ENCODE results near the gene DBT. TPM values are rescaled to one million over a fixed set of nuclear protein-coding genes. Genes with fewer than 3 reads are reported as not detected.

The DBT gene
- polyA plus RNA-seq, 1 of the 3 experiments (the other 2 are of a cell fraction) = 2.0 TPM

GRCh38 chr1:100252901-100253300 lies 3.3 kb upstream of the DBT start:
- DNase-seq = no peak
- Histone ChIP-seq H3K4me2 (no peak overlapping the region), H3K9me3 (no peaks in the 10 kb centered on the region), H3K9me2 (no peaks in the 10 kb centered on the region), H3K4me1 (ENCODE audit: control insufficient read depth in 1 of 2, insufficient read depth in 2 of 2, low read depth in 1 of 2, low read length in 1 of 2) (peaks cover 6 to 8% of the 10 kb centered on the region in 2 experiments; a peak in 3 of 4 replicates), H3K4me3 (ENCODE audit: low read depth in 2 of 2, low read length in 1 of 2) (no peak overlapping the region), H4K20me1 (ENCODE audit: insufficient read depth) (no peaks in the 10 kb centered on the region), H2AFZ (ENCODE audit: low read depth) (no peak overlapping the region), H3K79me2 (ENCODE audit: insufficient read depth) (peaks cover 16% of the 10 kb centered on the region; the same call in 1 of the 2 replicates), H3K9ac (no peak overlapping the region), H3F3A (replicated peaks; ENCODE audit: insufficient read depth) (no peaks in the 10 kb centered on the region), H3K27me3 (ENCODE audit: insufficient read depth) (no peaks in the 10 kb centered on the region), H3K27ac (ENCODE audit: low read depth in 2 of 2, low read length in 1 of 2) (no peak overlapping the region), H3K36me3 (replicated peaks in 1 of 2; ENCODE audit: control insufficient read depth in 1 of 2, insufficient read depth in 2 of 2, low read length in 1 of 2) (peaks cover 0 to 2% of the 10 kb centered on the region in 2 experiments)
- no peak for TF ChIP-seq FOXJ3 (CRISPR knock-in tag; IDR thresholded peaks at IDR 0.05)
- TF ChIP-seq POLR2AphosphoS5 (IDR thresholded peaks at IDR 0.05; ENCODE audit: low read depth, low read length) = no peak
- TF ChIP-seq CTCF (IDR thresholded peaks at IDR 0.05) = no peak
- no peak for TF ChIP-seq IRF3 (IDR thresholded peaks at IDR 0.05; ENCODE audit: low read depth, low read length)
- no peak for TF ChIP-seq SMC3 (IDR thresholded peaks at IDR 0.05; ENCODE audit: low read depth, low read length)
- no peak for TF ChIP-seq YY1 (IDR thresholded peaks at IDR 0.05; ENCODE audit: low read depth)
- no peak for TF ChIP-seq REST (IDR thresholded peaks at IDR 0.05; ENCODE audit: low read depth, low read length)
- no peak for TF ChIP-seq RCOR1 (IDR thresholded peaks at IDR 0.05; ENCODE audit: low read length)
- no peak for TF ChIP-seq RXRA (IDR thresholded peaks at IDR 0.05; ENCODE audit: borderline replicate concordance, low read depth)
- TF ChIP-seq NFIC (IDR thresholded peaks at IDR 0.05; ENCODE audit: borderline replicate concordance) = no peak
- CTCF ChIA-PET = interaction anchor here (1.0 kb wide), 1 partner anchor 13 kb away, joined by 3 read pairs; the partner anchor contains the start of gene RTCA
- POLR2A ChIA-PET = no interaction called here
- 85% methylated on average over 4 of the region's 4 CpGs for WGBS (ENCODE audit: low lambda C conversion rate)

Measured in SK-N-SH (cell line).